ACC112 (cell line): Measurements from ENCODE around the gene SQOR.

Experiments
- H2AFZ ChIP-seq: fragments of 200-600 bp; sonication (generic); one replicate; pipeline ENCODE4 v1.6.0; 2017; ENCODE audit warnings: antibody characterized with exemption, low read length; ENCODE audit not compliant: unreplicated experiment
- H3K27ac ChIP-seq: fragments of 200-600 bp; sonication (generic); 2 replicates; pipeline ENCODE4 v1.5.1; 2014; ENCODE audit warnings: low read depth, mild to moderate bottlenecking, antibody characterized with exemption, low read length, moderate library complexity
- H3K27me3 ChIP-seq: fragments of 200-600 bp; sonication (generic); 2 replicates; pipeline ENCODE4 v1.6.1; 2014; ENCODE audit warnings: mild to moderate bottlenecking, antibody characterized with exemption, low read length, moderate library complexity, mixed read lengths; ENCODE audit not compliant: insufficient read depth
- H3K36me3 ChIP-seq: fragments of 200-600 bp; sonication (generic); 2 replicates; pipeline ENCODE4 v1.6.1; 2016; ENCODE audit warnings: mild to moderate bottlenecking, antibody characterized with exemption, low read length, moderate library complexity, mixed read lengths; ENCODE audit not compliant: insufficient read depth
- H3K4me1 ChIP-seq: fragments of 200-600 bp; sonication (generic); one replicate; pipeline ENCODE4 v1.6.1; 2016; ENCODE audit warnings: low read length, mixed read lengths; ENCODE audit not compliant: insufficient read depth, unreplicated experiment, control insufficient read depth
- H3K4me3 ChIP-seq: fragments of 200-600 bp; sonication (generic); 2 replicates; pipeline ENCODE4 v1.5.1; 2014; ENCODE audit warnings: mild to moderate bottlenecking, low read depth, low read length
- H3K79me2 ChIP-seq: fragments of 200-600 bp; sonication (generic); one replicate; pipeline ENCODE4 v1.6.0; 2016; ENCODE audit warnings: low read length; ENCODE audit not compliant: control insufficient read depth, unreplicated experiment, insufficient read depth

Gene SQOR

GRCh38 chr15:45670511-45670910, 35.7 kb downstream of the SQOR start:
- Histone ChIP-seq H3K27ac (no peak overlapping the region), H3K4me1 (no peaks in the 10 kb centered on the region), H3K36me3 (peaks cover 25% of the 10 kb centered on the region)

GRCh38 chr15:45674677-45675076, 39.8 kb downstream of the SQOR start:
- Histone ChIP-seq H3K27me3 (no peaks in the 10 kb centered on the region), H3K4me1 (no peaks in the 10 kb centered on the region), H3K36me3 (peaks cover 25% of the 10 kb centered on the region), H3K4me3 (no peak overlapping the region), H3K79me2 (no peaks in the 10 kb centered on the region), H3K27ac (no peak overlapping the region), H2AFZ (no peak overlapping the region)

More at GRCh38 chr15:45670511-45670910, 35.7 kb downstream of the SQOR start:
- Histone ChIP-seq H3K27me3 (no peaks in the 10 kb centered on the region), H3K4me3 (no peak overlapping the region), H2AFZ (no peak overlapping the region), H3K79me2 (no peaks in the 10 kb centered on the region)

GRCh38 chr15:45677797-45678196, 43.0 kb downstream of the SQOR start:
- Histone ChIP-seq H3K27ac (no peak overlapping the region), H3K4me1 (no peaks in the 10 kb centered on the region), H3K4me3 (no peak overlapping the region), H3K79me2 (no peaks in the 10 kb centered on the region), H2AFZ (no peak overlapping the region), H3K27me3 (no peaks in the 10 kb centered on the region), H3K36me3 (peaks cover 22% of the 10 kb centered on the region)

DNA sequence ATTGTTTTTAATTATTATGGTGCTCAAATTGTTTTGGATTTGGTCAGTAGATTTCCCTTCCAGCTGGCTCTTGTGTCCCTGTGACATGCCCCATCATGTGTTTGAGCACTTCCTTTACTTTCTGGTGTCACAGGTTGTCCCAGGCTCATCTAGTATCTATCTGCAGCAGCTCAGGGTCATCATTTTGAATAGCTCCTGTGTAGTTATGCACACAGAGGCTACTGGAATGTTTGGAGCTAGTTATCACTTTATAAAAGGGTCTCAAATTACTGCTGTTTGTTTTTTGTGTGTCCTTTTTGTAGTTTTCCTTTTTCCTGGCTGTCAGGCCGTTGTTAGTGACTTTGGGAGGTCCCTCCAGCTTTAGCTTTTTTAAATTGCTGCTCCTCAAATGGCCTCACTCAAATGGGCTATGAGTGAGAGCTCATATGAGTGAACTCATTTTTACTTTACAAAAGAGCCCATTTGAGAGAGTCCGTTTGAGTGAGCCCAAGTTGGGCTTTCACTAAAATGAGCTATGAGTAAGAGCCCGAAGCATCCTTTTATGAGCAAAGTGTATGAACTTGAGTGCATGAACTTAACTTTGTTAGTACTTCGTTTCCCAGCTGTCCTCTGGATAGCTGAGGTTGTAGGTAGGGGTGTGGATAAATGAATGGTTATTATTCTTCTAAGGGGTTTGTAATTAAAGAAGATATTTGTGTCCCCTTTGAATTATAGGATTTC, 43.8 kb downstream of the SQOR start:
- Histone ChIP-seq H3K79me2 (no peaks in the 10 kb centered on the region), H2AFZ (no peak overlapping the region), H3K36me3 (peaks cover 22% of the 10 kb centered on the region), H3K27ac (no peak overlapping the region), H3K27me3 (no peaks in the 10 kb centered on the region), H3K4me3 (no peak overlapping the region), H3K4me1 (no peaks in the 10 kb centered on the region)

DNA sequence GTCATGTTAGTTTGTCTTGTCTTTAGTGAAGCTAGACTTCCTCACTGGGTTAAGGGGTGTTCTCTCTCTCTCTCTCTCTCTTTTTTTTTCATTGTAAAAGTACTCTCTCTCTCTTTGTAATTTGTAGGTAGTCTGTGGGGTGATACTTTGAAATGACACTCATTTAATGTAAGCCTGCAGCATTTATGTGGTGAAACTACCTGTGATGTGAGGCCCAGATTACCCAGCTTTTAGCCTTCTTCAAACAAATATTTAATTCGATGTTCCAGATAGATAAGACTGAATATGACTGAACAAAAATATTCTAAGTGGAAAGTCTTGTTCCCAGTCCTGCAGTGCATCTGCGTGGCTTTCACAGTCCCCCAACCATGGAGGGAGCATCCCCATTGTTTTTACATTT, 49.7 kb downstream of the SQOR start:
- Histone ChIP-seq H2AFZ (no peak overlapping the region), H3K27ac (no peak overlapping the region), H3K4me3 (no peak overlapping the region), H3K4me1 (no peaks in the 10 kb centered on the region), H3K79me2 (no peaks in the 10 kb centered on the region), H3K27me3 (no peaks in the 10 kb centered on the region), H3K36me3 (peaks cover 13% of the 10 kb centered on the region; the same call in 1 of the 2 replicates)

- Histone ChIP-seq H3K27ac (no peak overlapping the region), H3K27me3 (no peaks in the 10 kb centered on the region), H3K36me3 (peaks cover 10% of the 10 kb centered on the region), H3K79me2 (no peaks in the 10 kb centered on the region), H3K4me3 (no peak overlapping the region), H3K4me1 (no peaks in the 10 kb centered on the region), H2AFZ (no peak overlapping the region)
Observed at GRCh38 chr15:45689616-45690015, 54.8 kb downstream of the SQOR start.

GRCh38 chr15:45690581-45691260, 55.9 kb downstream of the SQOR start:
- H2AFZ ChIP-seq: no peak overlapping the region

GRCh38 chr15:45701108-45701507, 66.3 kb downstream of the SQOR start:
- Histone ChIP-seq H2AFZ (no peak overlapping the region), H3K27me3 (no peaks in the 10 kb centered on the region), H3K27ac (no peak overlapping the region), H3K4me1 (no peaks in the 10 kb centered on the region), H3K36me3 (no peaks in the 10 kb centered on the region), H3K79me2 (no peaks in the 10 kb centered on the region), H3K4me3 (no peak overlapping the region)

More at GRCh38 chr15:45690581-45691260, 55.9 kb downstream of the SQOR start:
- H3K27ac ChIP-seq: no peak overlapping the region
- H3K4me3 ChIP-seq: no peak overlapping the region
- H3K27me3 ChIP-seq: no peaks in the 10 kb centered on the region
- no peaks in the 10 kb centered on the region for H3K4me1 ChIP-seq
- no peaks in the 10 kb centered on the region for H3K79me2 ChIP-seq
- H3K36me3 ChIP-seq: peaks cover 6% of the 10 kb centered on the region

DNA sequence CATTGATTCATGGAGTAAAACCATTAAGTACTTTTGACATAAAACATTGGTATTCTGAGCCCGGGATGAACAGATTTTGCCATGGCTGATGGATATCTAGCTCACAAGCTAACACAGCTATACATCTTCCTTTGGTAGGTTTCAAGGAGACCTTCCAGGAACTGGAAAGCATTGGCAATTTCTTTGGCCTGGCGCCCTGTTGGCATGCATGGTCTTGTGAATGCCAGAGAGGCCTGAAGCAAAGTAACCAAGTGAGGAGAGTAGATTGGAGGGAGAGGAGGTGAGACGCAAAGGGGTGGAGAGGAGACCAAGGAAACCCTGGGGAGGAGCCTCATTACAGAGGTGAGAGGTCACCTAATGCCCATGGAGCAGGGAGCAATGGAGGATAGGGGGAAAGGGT, 67.2 kb downstream of the SQOR start:
- H3K27me3 ChIP-seq: no peaks in the 10 kb centered on the region
- H3K27ac ChIP-seq: no peak overlapping the region
- H2AFZ ChIP-seq: no peak overlapping the region
- no peaks in the 10 kb centered on the region for H3K36me3 ChIP-seq
- H3K4me1 ChIP-seq: no peaks in the 10 kb centered on the region
- no peak overlapping the region for H3K4me3 ChIP-seq
- no peaks in the 10 kb centered on the region for H3K79me2 ChIP-seq

- no peak overlapping the region for H3K27ac ChIP-seq
- no peak overlapping the region for H2AFZ ChIP-seq
- no peaks in the 10 kb centered on the region for H3K79me2 ChIP-seq
- no peaks in the 10 kb centered on the region for H3K27me3 ChIP-seq
- H3K4me1 ChIP-seq: no peaks in the 10 kb centered on the region
- no peaks in the 10 kb centered on the region for H3K36me3 ChIP-seq
- peak overlapping the region; percentile 83 for H3K4me3 ChIP-seq
Observed at GRCh38 chr15:45703670-45704328, 69.0 kb downstream of the SQOR start.
